Hematopoietic multipotent progenitor cell treated with erythropoietin and hydrocortisone succinate and interleukin-3 and kit ligand, for 6 days (in vitro differentiated cells): ENCODE data around the gene TMEM256.
A peak's percentile ranks its signal among the peaks of the same experiment; 100 is the strongest.

Source experiments
- DNase-seq: peaks from one replicate; pipeline ENCODE4 v3.0.0-alpha.2; 2015

The TMEM256 gene

DNA sequence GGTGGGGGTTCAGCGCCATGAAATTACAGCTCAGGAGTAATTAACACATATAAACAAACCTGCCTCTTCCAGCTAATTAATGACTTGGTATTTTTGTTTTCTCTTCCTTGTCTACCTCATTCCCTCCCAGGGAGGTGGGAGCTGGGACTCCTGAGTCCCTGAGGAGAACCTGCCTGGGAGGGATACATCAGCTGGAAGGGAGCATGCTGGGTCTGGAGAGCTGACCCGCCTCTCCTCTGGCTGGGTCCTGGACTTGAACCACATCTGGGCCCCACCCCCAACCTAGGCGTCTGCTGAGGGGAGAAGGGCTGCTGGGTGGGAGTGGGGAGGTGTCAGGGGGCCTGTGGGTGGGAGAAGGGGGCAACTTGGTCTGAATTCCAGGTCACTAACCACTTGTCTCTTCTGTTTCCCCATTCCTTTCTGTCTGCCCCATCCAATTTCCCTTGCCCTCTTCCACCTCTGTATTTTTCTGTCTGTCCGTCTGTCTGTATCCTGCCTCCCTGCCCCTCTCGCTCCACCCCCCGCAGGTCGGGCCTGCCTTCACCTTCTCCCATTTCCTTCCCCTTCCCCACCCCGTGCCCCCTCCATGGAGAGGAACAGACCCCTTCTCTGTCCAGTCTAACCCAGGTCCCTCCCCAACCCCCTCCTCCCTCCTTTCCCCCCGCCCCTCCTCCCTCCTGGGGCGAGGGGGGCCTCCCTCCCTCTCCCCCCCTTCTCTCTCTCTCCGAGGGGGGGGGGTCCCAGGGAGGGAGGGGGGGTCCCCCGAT, 3.8 kb upstream of the TMEM256 start, which contains the start of gene NLGN2:
Gene NLGN2, plus strand, starts transcription at position 361 of the 767 bp plus-strand sequence. CDS start 411 bp downstream, outside the sequence.
- no peak for DNase-seq

DNA sequence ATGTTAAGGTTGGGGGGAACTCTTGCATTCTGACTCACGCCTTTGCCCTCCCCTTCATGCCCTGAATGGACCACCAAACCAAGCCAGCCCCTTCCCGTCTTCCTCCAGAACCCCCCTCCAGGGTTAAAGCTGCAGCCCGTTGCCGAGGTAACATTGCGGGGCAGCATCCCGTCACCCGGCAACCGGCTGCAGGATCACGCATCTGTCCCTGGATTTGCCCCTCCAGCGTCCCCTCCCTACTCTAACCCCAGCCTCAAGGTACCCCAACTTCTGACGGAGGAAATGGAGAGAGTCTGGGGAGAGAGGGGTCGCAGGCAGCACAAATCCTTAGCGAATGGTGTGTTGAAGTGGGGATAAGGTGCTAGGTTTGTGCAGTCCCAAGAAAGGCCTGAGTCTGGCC, 3.2 kb upstream of the TMEM256 start:
- DNase-seq, result no peak

DNA sequence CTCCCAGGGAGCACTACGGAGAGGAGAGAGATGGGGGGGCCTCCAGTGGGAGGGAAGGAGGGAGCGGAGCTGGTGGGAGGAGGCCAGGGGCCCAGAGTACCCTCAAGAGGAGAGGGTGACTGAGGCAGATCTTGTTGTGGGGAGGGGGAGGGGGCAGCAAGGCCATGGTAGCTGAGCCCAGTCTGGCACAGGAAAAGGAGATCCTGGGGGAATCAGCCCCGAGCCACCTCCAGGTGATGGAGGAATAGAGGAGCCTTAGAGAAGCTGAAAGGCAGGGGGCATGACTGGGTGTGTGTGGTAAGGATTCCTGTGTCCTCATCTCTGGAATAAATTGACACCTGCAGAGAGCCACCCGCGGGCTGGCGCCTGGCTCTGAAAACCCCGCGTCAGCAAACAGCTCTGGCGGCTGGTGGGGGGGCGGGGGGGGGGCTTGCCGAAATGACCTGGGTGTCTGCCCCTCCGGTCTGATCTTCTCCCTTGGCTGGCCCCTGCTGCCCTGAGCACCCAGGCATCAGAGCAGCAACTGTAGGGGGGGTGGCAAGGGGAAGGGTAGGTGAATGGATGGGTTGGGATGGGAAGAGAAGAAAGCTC, 2.4 kb upstream of the TMEM256 start:
- DNase-seq, result no peak

DNA sequence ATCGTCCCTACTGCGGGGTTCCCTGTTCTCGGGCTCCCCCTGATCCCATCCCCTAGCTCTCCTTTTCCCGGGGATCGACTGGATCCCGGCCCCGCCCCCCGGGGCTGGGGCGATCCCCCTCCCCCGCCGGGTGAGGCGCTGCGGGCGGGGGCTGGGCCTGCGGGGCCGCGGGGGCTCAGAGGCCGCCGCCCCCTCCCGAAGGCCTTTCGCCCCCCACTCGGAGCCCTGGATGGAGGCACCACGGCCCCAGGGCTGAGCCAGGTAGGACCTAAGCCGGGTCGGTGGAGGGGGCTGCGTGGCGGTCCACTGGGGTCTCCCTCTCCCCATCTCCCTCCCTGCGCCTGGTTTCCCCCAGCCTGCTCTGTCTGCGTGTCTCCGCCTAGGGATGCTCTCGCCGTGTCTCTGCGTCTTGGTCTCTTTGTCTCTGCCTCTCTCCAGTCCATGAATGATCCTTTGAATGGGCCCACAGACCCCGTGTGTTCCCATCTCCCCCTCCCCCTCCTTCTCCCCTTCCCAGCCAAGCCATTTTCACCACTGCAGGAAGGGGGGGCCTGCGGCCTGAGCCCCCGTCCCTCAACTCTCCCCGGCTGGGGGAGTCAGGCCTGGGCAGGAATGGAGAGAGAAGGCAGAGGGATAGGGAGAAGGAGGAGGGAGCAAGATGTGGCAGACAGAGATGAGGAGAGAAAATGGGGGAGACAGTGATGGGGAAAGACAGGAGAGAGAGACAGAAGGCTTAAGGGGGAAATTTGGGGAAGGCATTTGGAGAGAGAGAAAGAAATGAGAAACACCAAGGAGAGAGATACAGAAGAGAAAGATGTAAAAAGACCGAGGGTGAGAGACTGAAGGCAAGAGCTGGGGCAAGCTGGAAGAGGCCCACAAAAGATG, 1.7 kb upstream of the TMEM256 start:
- DNase-seq, result no peak

DNA sequence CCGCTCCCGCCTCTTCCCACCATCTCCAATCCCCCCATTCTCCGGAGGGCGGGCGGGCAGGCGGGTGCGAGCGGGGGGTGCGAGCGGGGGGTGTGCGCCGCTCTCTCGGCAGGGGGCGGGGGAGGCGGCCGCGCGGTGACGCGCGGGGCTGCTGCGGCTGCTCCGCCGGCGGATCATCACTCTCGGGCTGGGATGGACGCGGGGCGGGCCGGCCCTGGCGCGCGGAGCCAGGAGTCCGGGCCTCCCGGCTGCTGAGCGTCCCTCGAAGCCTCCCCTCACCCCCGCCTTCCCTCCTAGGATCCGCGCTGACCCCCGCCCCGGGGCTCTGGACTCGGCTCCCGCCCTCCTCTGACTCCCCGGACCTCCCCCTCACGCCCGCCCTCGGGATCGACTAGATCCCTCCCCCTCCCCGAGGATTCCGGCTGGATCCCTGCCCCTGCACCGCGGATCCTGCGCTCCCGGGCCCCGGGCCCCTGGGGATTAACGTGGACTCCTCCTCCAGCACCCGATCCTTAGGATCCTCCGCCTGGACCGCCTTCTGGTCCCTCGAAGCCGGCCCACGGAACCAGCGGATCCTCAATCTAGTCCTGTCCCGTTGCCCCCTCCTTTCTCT, 946 bp upstream of the TMEM256 start:
- DNase-seq, result no peak

DNA sequence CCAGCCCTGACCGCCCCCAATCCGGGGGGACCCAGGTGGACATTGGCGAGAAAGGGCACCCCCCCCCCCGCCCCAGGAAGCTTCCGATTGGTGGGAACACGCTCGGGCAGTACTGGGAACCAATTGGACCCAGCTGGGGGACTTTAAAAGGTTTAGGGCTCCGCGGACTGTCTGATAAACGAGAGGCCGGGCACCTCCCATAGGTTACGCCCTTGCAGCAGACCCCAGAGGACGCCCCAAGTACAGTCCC, 245 bp downstream of the TMEM256 start:
- peak; percentile 89 for DNase-seq

DNA sequence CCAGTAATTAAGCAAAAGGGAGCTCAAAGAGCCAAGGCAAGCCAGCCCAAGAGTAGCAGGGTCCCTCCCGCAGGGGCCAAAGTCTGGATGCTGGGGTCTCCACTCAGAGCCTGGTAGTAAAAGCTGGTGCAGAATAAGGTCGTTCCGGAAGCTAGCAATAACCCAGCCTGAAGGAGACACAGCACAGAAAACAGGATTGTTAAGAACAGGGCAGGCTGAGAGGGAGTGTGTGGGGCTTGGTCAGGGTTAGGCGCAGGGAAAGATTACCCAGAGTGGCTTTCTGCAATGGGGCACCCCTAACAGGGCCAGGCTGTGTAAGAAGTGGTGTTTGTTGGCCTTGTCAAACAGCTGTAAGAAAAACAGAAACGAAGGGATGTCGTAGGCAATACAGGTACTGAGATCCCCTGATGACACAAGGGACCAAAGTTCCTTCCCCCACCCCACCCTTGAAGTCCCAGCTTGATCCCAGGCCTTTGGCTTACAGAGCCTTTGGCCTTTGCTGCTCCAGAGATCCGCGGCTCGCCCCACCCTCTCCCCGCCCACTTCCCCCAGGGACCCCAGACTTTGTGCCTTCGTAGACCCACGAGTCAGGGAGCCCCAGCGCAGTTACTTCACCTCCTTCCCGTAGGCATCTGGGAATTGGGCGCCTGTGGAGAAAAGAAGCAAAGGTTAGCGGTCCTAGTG, 712 bp downstream of the TMEM256 start:
- peak; percentile 53 for DNase-seq

DNA sequence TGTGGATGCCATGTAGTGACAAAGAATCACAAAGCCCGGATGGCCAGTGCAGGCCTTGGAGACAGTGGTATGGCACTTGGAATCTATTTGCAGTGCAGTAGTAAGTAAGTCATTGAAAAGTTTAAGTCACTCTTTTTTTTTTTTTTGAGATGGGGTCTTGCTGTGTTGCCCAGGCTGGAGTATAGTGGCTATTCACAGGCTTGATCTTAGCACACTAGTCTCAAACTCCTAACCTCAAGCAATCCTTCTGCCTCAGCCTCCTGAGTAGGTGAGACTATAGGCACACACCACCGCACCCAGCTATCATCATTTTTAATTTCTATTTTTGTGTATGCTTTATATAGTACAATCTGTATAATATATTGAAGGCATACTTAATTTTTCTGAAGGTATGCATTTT, 5.3 kb downstream of the TMEM256 start:
- no peak for DNase-seq

DNA sequence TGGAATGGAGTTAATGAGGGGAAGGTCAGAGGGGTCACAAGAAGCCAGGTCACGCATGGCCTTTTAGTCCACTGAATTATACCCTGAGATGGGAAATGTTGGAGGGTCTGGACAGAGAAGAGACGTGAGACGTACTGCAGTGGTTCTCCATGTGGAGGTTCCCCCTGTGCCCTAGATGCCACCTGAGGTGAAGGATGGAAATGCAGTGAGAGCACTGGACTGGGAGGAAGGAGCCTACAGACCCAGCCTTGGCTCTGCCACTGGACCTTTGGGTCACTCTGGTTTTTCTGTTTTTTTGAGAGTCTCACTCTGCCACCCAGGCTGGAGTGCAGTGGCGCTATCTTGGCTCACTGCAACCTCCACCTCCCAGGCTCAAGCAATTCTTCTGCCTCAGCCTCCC, 7.8 kb downstream of the TMEM256 start:
- peak; percentile 22 for DNase-seq

DNA sequence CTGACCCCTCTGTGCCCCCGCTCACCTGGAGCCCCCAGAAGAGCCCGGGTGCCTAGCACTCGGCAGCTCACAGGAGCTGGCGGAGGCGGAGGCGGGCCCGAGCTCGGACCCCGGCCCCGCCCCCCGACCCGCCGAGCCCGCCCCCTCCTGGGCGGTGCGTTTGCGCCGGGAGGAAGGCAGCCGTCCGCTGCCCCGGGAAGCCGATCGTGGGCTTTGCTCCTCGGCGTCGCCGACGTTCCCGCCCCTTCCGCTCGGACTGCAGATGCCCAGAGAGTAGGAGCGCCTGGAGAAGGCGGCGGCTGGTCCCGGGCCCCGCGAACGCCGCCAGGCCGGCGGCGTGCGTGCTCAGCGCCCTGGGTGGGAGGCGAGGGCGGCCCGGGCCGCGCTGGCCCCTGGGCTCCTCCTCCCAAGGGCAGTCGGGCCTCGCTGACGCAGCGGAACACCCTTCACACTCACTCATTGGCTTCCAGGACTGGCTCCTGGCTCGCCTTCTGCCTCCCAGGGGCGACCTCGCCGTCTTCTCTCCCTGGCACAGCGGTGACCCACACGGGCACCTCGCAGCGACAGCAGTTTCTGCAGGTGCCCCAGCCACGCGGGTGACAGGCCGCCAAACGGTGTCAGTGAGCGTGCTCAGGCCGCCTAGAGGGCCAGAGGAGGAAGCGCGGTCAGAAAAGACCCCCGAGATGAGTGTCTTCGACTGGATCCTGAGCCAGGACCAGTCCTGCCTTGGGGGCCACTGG, 9.3 kb downstream of the TMEM256 start, which contains the start of gene PLSCR3:
Gene PLSCR3, minus strand, starts transcription at position 74 of the 740 bp plus-strand sequence. CDS start 415 bp downstream, outside the sequence.
- peak; percentile 84 for DNase-seq

DNA sequence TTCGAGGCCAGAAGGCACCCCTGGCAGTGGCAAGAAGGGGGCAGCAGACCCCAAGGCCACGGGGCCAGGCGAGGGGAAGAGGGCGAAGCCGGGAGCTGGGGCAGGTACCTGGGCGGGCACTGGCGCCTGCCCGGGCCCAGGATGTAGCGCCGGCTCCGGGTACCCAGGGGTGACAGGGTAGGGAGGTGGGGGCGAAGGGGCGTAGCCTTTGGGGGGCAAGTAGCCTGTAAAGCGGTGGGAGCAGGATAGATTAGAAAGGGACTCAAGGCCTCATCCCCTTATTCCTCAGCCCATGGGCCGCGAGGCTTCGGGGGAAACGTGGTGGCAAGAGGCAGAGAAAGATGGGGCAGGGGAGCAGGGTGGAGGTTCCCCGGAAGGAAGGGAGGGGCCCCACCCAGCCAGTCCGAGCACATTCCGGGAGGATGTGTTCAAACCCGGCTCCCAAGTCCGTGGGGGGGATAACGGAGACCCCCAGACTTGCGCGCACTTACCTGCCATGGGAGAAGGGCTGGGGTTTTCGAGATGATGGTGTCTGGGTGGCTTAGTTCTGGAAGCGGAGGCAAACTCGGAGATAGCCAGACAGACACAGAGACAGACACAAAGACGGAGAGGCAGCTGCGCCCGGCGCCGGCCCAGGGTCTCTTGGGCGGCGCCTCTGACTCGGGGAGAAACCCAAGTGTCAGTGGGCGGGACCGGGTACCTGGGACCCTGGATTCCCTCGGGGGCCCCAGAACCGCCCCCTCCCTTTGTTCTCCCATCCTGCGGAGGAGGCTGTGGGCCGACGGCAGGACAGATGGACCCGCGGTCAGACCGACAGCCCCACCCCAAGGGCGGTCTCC, 10.1 kb downstream of the TMEM256 start:
- peak; percentile 42 for DNase-seq

DNA sequence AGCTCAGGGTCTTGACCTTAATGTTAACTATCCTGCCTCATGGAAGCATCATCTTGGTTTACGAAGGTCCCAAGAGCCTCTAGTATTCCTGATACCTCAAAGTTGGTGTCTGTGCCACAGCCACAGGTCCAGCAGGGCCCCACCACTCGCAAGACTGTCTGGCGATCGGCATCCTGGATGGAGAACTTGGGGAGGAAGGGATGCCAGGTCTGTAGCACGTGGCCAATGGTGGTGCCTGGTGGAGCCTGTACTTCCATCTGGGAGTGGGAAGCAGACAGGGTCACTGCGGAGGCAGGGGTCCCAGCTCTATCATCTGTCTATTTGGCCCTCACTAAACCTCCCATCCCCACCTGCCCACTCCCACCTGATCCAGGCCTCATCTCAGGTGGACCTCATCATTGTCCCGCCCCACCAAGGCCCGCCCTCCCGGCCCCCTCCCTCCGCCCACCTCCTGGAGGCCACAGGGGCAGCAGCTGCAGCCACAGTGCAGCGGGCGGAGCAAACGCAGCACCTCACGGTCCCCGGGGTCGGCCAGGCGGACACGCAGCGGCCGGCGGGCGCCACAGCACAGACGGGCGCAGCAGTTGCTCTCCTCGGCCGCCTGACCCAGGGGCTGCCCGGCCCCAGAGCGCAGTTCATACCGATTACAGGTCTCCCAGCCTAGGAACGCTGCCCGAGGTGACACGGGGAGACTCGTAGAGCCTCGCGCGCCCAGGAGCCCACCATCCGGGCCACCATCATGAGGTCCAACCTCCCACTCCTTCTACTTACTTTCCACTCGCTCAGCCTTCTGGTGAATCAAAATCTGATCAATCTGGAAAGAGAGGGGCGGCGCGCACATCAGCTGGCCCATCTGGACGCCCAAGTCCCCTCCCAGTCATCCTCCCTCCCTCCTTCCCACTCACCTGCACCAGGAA, 10.9 kb downstream of the TMEM256 start:
- DNase-seq, result no peak

DNA sequence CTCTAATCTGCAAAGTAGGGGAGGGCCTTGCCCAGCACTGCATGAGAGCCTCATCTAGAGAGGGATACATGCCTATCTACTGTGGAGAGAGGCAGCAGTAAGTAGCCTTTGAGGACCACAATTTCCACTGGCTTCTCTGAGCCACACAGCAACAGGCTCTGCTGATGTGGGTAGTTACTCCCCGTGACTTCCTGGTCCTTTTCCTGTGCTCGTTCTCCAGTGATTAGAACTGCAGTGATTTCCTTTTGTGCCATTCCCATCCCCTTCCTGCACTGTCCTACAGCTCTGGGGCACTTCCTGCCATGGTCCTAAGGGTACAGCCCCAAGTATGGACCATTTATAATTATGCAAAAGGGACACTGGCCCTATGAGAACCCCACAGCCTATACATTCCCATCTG, 12.6 kb downstream of the TMEM256 start:
- DNase-seq, result no peak

DNA sequence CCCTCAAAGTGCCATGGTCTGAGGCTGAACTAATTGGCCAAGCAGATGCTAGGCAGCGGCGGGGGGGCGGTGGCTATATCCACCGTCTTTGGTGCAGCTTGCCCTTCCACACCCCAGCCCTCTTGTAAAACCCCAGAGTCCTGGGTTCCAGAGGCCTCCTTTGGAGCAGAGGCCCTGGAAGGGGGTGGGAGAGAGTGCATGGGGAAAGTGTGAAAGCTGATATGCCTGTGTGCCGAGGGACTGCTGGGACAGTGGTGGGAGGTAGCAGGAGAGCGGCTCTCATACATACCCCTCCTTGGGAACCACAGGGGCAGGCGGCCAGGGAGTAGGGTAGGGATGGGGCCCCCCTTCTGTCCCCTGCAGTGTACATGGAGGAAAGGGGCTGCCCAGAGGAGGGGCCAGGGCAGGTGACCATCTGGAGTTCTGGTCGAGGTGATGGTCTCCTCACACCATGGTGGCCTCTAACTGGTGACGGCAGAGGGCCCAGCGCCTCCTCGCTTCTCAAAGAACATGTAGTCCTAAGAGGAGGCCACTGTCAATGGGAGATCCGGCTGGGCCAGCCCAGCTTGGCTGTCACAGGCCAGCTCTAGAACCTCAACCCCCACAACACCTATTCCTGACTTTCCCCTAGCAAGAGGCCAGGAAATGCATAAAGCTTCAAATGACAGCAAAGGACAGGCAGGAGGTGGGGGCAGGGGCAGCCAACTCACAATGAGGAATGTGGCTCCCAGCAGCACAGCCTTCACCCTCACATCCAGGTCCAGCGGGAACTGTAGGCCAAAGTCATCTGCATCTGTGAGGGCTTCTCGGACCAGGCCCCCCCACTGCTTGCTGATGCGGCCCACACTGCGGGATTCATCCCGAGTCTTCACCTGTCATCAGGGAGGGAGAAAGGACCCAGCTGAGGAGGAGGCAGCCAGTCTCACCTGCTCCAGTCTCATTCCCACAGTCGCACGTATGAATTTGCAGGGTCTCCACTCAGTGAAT, 13.7 kb downstream of the TMEM256 start:
- DNase-seq, result no peak

DNA sequence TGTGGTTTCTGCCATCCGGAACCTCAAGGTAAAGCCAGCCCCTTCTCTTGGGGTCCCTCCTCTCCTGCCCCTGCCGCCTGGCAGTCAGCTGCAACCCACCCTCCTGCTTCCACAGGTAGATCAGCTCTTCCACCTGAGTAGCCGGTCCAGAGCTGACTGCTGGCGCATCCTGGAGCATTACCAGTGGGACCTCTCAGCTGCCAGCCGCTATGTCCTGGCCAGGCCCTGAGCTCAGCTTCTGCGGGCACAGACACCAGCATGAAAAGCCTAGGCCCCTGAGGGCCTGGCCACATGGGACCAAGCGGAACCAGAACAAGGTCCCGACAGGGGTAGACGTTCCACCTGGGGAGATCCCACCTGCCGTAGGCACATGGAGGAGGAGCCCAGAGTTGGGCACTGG, 15.0 kb downstream of the TMEM256 start:
- DNase-seq, result no peak

DNA sequence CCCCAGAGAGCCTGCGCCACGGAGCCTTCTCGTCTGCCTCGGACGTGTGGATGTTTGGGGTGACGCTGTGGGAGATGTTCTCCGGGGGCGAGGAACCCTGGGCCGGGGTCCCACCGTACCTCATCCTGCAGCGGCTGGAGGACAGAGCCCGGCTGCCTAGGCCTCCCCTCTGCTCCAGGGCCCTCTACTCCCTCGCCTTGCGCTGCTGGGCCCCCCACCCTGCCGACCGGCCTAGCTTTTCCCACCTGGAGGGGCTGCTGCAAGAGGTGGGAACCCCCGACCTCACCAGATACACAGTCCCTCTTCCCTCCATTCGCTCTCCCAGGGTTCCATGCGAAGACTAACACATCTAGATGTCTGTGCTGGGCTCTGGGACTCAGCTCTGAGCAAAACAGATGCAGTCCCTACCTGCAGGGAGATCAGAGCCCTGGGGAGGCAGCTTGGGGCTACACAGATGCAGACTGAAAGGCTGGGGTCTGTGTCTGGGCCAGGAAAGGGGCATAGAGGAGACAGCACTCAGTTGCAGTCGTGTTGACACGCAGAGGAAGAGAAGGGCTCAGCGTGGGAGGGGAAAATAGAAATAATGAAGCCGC, 19.3 kb downstream of the TMEM256 start:
- no peak for DNase-seq

DNA sequence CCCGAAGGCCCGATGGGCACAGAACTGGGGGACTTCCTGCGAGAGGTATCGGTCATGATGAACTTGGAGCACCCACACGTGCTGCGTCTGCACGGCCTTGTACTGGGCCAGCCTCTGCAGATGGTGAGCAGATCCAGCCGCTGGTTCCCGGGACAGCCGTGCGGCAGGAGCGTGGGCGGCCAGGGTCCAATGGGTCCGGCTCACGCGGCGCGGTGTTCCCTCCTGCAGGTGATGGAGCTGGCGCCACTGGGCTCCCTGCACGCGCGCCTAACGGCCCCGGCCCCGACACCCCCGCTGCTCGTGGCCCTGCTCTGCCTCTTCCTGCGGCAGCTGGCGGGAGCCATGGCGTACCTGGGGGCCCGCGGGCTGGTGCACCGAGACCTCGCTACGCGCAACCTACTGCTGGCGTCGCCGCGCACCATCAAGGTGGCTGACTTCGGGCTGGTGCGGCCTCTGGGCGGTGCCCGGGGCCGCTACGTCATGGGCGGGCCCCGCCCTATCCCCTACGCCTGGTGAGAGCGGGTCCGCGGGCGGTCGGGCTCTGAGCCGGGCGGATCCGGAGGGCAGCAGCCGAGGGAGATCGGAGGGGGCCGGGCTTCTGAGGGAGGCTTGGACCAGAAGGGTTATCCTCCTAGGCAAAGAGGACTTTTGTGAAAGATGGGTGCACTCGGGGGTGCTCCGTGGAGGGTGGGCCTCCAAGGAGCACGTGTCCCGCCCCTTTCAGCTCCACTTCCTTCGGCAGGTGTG, 20.0 kb downstream of the TMEM256 start:
- peak; percentile 70 for DNase-seq

DNA sequence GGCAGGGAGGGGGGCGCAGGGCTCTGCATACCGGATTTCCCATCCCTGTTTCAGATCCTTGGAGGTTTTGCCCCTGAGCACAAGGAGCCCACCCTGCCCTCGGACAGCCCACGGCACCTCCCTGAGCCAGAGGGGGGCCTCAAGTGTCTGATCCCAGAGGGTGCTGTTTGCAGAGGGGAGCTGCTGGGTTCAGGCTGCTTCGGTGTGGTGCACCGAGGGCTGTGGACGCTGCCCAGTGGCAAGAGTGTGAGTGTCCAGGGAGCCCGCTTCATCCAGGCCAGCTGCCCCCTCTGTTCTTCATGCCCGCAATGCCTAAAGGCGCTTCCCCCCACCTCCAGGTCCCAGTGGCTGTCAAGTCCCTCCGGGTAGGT, 20.5 kb downstream of the TMEM256 start:
- DNase-seq, result no peak
